ENCODE data around the gene UBE2L3.
A peak's percentile ranks its signal among the peaks of the same experiment; 100 is the strongest.

Gene UBE2L3

GRCh38 chr22:21663738-21664137 is 96.2 kb downstream of the UBE2L3 start:
- in situ Hi-C loops (cut with HindIII; ENCODE audit: low pct_ligation_motif_present, low sequenced_read_pairs), result no loop called here
- H3K36me3 ChIP-seq (replicated peaks), result no peaks in the 10 kb centered on the region
- no peak for TF ChIP-seq CTCF (IDR thresholded peaks at IDR 0.05; ENCODE audit: low read depth, low read length, missing control alignments)
- H3K27ac ChIP-seq, result no peak overlapping the region
- no peak for DNase-seq
- no peak overlapping the region for H3K4me3 ChIP-seq (ENCODE audit: low read depth, low read length)
- H3K27me3 ChIP-seq (replicated peaks), result peaks cover 5% of the 10 kb centered on the region

- peaks cover 3% of the 10 kb centered on the region for H3K36me3 ChIP-seq (replicated peaks)
- in situ Hi-C loops (cut with HindIII; ENCODE audit: low pct_ligation_motif_present, low sequenced_read_pairs), result no loop called here
- peak overlapping the region; percentile 96 for H3K4me3 ChIP-seq (ENCODE audit: low read depth, low read length)
- TF ChIP-seq CTCF (IDR thresholded peaks at IDR 0.05; ENCODE audit: low read depth, low read length, missing control alignments), result no peak
- peaks cover 5% of the 10 kb centered on the region for H3K27me3 ChIP-seq (replicated peaks)
- H3K27ac ChIP-seq, result peak overlapping the region; percentile 83
- DNase-seq, result no peak
These were observed 97.7 kb downstream of the UBE2L3 start for GRCh38 chr22:21665047-21665851.

- no peak for DNase-seq
- no peaks in the 10 kb centered on the region for H3K27me3 ChIP-seq (replicated peaks)
- no peak for TF ChIP-seq CTCF (IDR thresholded peaks at IDR 0.05; ENCODE audit: low read depth, low read length, missing control alignments)
- peak overlapping the region; percentile 96 for H3K4me3 ChIP-seq (ENCODE audit: low read depth, low read length)
- no peak overlapping the region for H3K27ac ChIP-seq
- H3K36me3 ChIP-seq (replicated peaks), result peaks cover 17% of the 10 kb centered on the region
- in situ Hi-C loops (cut with HindIII; ENCODE audit: low pct_ligation_motif_present, low sequenced_read_pairs), result no loop called here
These were observed 99.3 kb downstream of the UBE2L3 start for GRCh38 chr22:21666786-21667185.

- H3K36me3 ChIP-seq (replicated peaks), result peaks cover 40% of the 10 kb centered on the region
- no peak for DNase-seq
- in situ Hi-C loops (cut with HindIII; ENCODE audit: low pct_ligation_motif_present, low sequenced_read_pairs), result no loop called here
- TF ChIP-seq CTCF (IDR thresholded peaks at IDR 0.05; ENCODE audit: low read depth, low read length, missing control alignments), result no peak
- no peak overlapping the region for H3K4me3 ChIP-seq (ENCODE audit: low read depth, low read length)
- no peaks in the 10 kb centered on the region for H3K27me3 ChIP-seq (replicated peaks)
- no peak overlapping the region for H3K27ac ChIP-seq
These were observed 101.5 kb downstream of the UBE2L3 start for GRCh38 chr22:21669026-21669425.

GRCh38 chr22:21672107-21672629 is 104.7 kb downstream of the UBE2L3 start:
- Histone ChIP-seq H3K27ac (no peak overlapping the region), H3K27me3 (replicated peaks) (no peaks in the 10 kb centered on the region), H3K4me3 (ENCODE audit: low read depth, low read length) (no peak overlapping the region), H3K36me3 (replicated peaks) (peaks cover 57% of the 10 kb centered on the region)
- in situ Hi-C loops (cut with HindIII; ENCODE audit: low pct_ligation_motif_present, low sequenced_read_pairs), result no loop called here
- TF ChIP-seq CTCF (IDR thresholded peaks at IDR 0.05; ENCODE audit: low read depth, low read length, missing control alignments), result no peak
- no peak for DNase-seq
